ENCODE measurements around the gene ZWILCH.

ZWILCH gene

DNA sequence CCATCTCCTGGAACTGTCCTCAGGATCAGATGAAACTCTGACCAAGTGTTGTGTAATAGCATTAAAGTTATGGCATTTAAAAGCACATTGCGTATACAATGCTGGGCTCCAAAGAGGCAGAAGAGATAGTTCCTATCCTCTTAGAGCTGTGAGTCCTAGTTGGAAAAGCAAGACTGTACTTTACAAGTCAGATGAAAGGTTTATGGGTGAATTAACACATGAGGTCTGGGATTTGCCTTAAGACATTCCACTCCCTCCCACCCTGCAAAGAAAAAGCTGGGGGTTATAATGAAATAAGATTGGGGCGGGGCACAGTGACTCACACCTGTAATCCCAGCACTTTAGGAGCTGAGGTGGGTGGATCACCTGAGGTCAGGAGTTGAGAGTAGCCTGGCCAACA is 43.2 kb upstream of the ZWILCH start:
- TF ChIP-seq TAF1 (IDR thresholded peaks at IDR 0.05; ENCODE audit: low read depth) = no peak
- TF ChIP-seq CEBPB (IDR thresholded peaks at IDR 0.05) = peak; percentile 54

GRCh38 chr15:66462627-66463026 is 42.5 kb upstream of the ZWILCH start:
- no peak for TF ChIP-seq TEAD4 (IDR thresholded peaks at IDR 0.05)
- no peak for TF ChIP-seq MAX (IDR thresholded peaks at IDR 0.05)
- no peak for TF ChIP-seq CREB1 (IDR thresholded peaks at IDR 0.05; ENCODE audit: low read depth)
- TF ChIP-seq TCF12 (IDR thresholded peaks at IDR 0.05; ENCODE audit: low read depth) = no peak
- TF ChIP-seq REST (IDR thresholded peaks at IDR 0.05; ENCODE audit: low read depth) = no peak
- no peak for TF ChIP-seq CEBPB (IDR thresholded peaks at IDR 0.05)
- no peak for TF ChIP-seq ZBTB7A (IDR thresholded peaks at IDR 0.05; ENCODE audit: low read depth)
- TF ChIP-seq, protein P1, sequence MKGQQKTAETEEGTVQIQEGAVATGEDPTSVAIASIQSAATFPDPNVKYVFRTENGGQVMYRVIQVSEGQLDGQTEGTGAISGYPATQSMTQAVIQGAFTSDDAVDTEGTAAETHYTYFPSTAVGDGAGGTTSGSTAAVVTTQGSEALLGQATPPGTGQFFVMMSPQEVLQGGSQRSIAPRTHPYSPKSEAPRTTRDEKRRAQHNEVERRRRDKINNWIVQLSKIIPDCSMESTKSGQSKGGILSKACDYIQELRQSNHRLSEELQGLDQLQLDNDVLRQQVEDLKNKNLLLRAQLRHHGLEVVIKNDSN (IDR thresholded peaks at IDR 0.05) = no peak
- TF ChIP-seq RAD21 (IDR thresholded peaks at IDR 0.05; ENCODE audit: low read depth) = no peak
- TF ChIP-seq NFIC (IDR thresholded peaks at IDR 0.05) = no peak
- TF ChIP-seq YY1 (IDR thresholded peaks at IDR 0.05; ENCODE audit: low read depth) = no peak
- TF ChIP-seq TAF1 (IDR thresholded peaks at IDR 0.05; ENCODE audit: low read depth) = no peak
- no peak for TF ChIP-seq EGR1 (IDR thresholded peaks at IDR 0.05)
- TF ChIP-seq EP300 (IDR thresholded peaks at IDR 0.05; ENCODE audit: borderline replicate concordance) = no peak
- no peak for TF ChIP-seq FOXM1 (IDR thresholded peaks at IDR 0.05; ENCODE audit: borderline replicate concordance, low read depth)

DNA sequence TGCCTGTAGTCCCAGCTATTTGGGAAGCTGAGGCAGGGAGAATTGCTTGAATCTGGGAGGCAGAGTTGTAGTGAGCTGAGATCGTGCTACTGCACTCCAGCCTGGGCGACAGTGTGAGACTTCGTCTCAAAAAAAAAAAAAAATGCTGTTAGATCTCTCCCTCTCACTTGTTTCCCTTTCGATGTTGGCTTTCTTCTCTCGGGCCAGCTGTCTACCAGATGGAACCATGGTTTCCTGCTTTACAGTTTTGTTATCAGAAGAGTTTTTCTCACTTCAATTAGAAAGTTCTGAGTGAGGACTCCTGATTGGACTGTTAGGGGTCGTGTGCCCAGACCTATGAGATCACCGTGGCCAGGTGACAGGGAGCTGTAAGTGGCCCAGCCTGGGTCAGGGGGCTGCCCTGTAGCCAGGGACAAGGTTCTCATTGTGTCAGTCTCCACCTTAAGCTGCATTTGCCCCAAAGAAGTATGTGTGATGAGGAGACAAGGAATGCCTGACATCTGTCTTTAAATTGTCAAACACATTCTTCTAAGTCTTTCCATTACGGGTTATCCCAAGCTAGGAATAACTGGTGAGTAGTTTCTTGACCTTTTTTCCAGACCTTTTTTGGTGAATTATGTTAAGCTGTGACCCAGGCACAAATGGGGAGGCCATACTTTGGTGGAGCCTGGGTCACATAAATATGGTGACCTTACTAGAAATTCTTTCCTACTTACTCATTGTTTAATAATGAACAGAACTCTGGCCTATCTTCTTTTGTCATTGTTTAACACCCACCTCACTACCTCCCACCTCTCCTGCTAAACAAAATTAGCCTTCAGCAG is 32.7 kb upstream of the ZWILCH start:
- TF ChIP-seq CEBPB (IDR thresholded peaks at IDR 0.05) = no peak
- TF ChIP-seq TAF1 (IDR thresholded peaks at IDR 0.05; ENCODE audit: low read depth) = no peak
- no peak for TF ChIP-seq MAX (IDR thresholded peaks at IDR 0.05)
- no peak for TF ChIP-seq CREB1 (IDR thresholded peaks at IDR 0.05; ENCODE audit: low read depth)
- TF ChIP-seq NFIC (IDR thresholded peaks at IDR 0.05) = no peak
- TF ChIP-seq EGR1 (IDR thresholded peaks at IDR 0.05) = no peak
- no peak for TF ChIP-seq TEAD4 (IDR thresholded peaks at IDR 0.05)
- TF ChIP-seq, protein P1 (IDR thresholded peaks at IDR 0.05) = no peak
- no peak; the same call in 1 of the 2 replicates for TF ChIP-seq EP300 (IDR thresholded peaks at IDR 0.05; ENCODE audit: borderline replicate concordance)

GRCh38 chr15:66474135-66474534 is 31.0 kb upstream of the ZWILCH start:
- TF ChIP-seq NFIC (IDR thresholded peaks at IDR 0.05) (no peak), RAD21 (IDR thresholded peaks at IDR 0.05; ENCODE audit: low read depth) (no peak), FOXM1 (IDR thresholded peaks at IDR 0.05; ENCODE audit: borderline replicate concordance, low read depth) (no peak), TEAD4 (IDR thresholded peaks at IDR 0.05) (no peak), ZBTB7A (IDR thresholded peaks at IDR 0.05; ENCODE audit: low read depth) (no peak), MAX (IDR thresholded peaks at IDR 0.05) (no peak), YY1 (IDR thresholded peaks at IDR 0.05; ENCODE audit: low read depth) (no peak), EP300 (IDR thresholded peaks at IDR 0.05; ENCODE audit: borderline replicate concordance) (no peak), CREB1 (IDR thresholded peaks at IDR 0.05; ENCODE audit: low read depth) (no peak)

GRCh38 chr15:66474963-66475362 is 30.2 kb upstream of the ZWILCH start:
- no peak for TF ChIP-seq CEBPB (IDR thresholded peaks at IDR 0.05)
- TF ChIP-seq TEAD4 (IDR thresholded peaks at IDR 0.05) = no peak
- TF ChIP-seq FOXM1 (IDR thresholded peaks at IDR 0.05; ENCODE audit: borderline replicate concordance, low read depth) = no peak
- TF ChIP-seq REST (IDR thresholded peaks at IDR 0.05; ENCODE audit: low read depth) = no peak
- no peak for TF ChIP-seq EGR1 (IDR thresholded peaks at IDR 0.05)
- no peak for TF ChIP-seq TCF12 (IDR thresholded peaks at IDR 0.05; ENCODE audit: low read depth)

GRCh38 chr15:66476535-66476934 is 28.6 kb upstream of the ZWILCH start:
- TF ChIP-seq FOXM1 (IDR thresholded peaks at IDR 0.05; ENCODE audit: borderline replicate concordance, low read depth) = no peak
- TF ChIP-seq NFIC (IDR thresholded peaks at IDR 0.05) = no peak
- no peak for TF ChIP-seq EP300 (IDR thresholded peaks at IDR 0.05; ENCODE audit: borderline replicate concordance)
- TF ChIP-seq, protein P1 (IDR thresholded peaks at IDR 0.05) = no peak
- no peak for TF ChIP-seq REST (IDR thresholded peaks at IDR 0.05; ENCODE audit: low read depth)
- no peak for TF ChIP-seq EGR1 (IDR thresholded peaks at IDR 0.05)
- TF ChIP-seq TCF12 (IDR thresholded peaks at IDR 0.05; ENCODE audit: low read depth) = no peak
- TF ChIP-seq RAD21 (IDR thresholded peaks at IDR 0.05; ENCODE audit: low read depth) = no peak
- TF ChIP-seq MAX (IDR thresholded peaks at IDR 0.05) = no peak
- no peak for TF ChIP-seq ZBTB7A (IDR thresholded peaks at IDR 0.05; ENCODE audit: low read depth)
- no peak for TF ChIP-seq TEAD4 (IDR thresholded peaks at IDR 0.05)
- no peak for TF ChIP-seq YY1 (IDR thresholded peaks at IDR 0.05; ENCODE audit: low read depth)
- TF ChIP-seq TAF1 (IDR thresholded peaks at IDR 0.05; ENCODE audit: low read depth) = no peak
- TF ChIP-seq CEBPB (IDR thresholded peaks at IDR 0.05) = no peak
- TF ChIP-seq CREB1 (IDR thresholded peaks at IDR 0.05; ENCODE audit: low read depth) = no peak
